Measurements from ENCODE around the gene SMIM33. TPM values are rescaled to one million over a fixed set of nuclear protein-coding genes. Genes with fewer than 3 reads are reported as not detected.
"Not testable (repeated sequence)": the region's sequence is repeated elsewhere in the genome, so short reads cannot be mapped to it uniquely, and the experiment has no call there.

Gene SMIM33
- total RNA-seq, 6 experiments from 2014 or later = not detected

- intact Hi-C loops (cut with DNase I) = no loop called here
These were observed 23.5 kb downstream of the SMIM33 start for GRCh38 chr5:139494256-139494655.

GRCh38 chr5:139494832-139495231 is 24.0 kb downstream of the SMIM33 start:
- intact Hi-C loops (cut with DNase I) = no loop called here
- Histone ChIP-seq H3K27ac (no peak overlapping the region), H3K9me3 (no peaks in the 10 kb centered on the region), H3K4me3 (no peak overlapping the region), H3K4me1 (no peaks in the 10 kb centered on the region), H3K36me3 (no peaks in the 10 kb centered on the region), H3K27me3 (no peaks in the 10 kb centered on the region)
- no peak for DNase-seq
- TF ChIP-seq POLR2A (IDR thresholded peaks at IDR 0.05) (no peak), CTCF (IDR thresholded peaks at IDR 0.05) (no peak)
- no peak for ATAC-seq

More at GRCh38 chr5:139494256-139494655, 23.5 kb downstream of the SMIM33 start:
- no peaks in the 10 kb centered on the region for H3K4me1 ChIP-seq
- DNase-seq = no peak
- H3K36me3 ChIP-seq = no peaks in the 10 kb centered on the region
- no peak for ATAC-seq
- H3K9me3 ChIP-seq = no peaks in the 10 kb centered on the region
- no peaks in the 10 kb centered on the region for H3K27me3 ChIP-seq
- H3K27ac ChIP-seq = no peak overlapping the region
- 86% methylated on average over 2 of the region's 3 CpGs for WGBS (ENCODE audit: insufficient coverage, low coverage, low lambda C conversion rate, missing lambda C conversion rate)
- TF ChIP-seq CTCF (IDR thresholded peaks at IDR 0.05) (no peak), POLR2A (IDR thresholded peaks at IDR 0.05) (no peak)
- no peak overlapping the region for H3K4me3 ChIP-seq

GRCh38 chr5:139495638-139496435 is 25.0 kb downstream of the SMIM33 start:
- DNase-seq = no peak
- no peak for TF ChIP-seq POLR2A (IDR thresholded peaks at IDR 0.05)
- no peak for TF ChIP-seq CTCF (IDR thresholded peaks at IDR 0.05)
- H3K4me1 ChIP-seq = no peaks in the 10 kb centered on the region
- no peak overlapping the region for H3K4me3 ChIP-seq
- ATAC-seq = peak in 3 of 4 donors; percentile 30 to 51 (median 32)
- no peaks in the 10 kb centered on the region for H3K9me3 ChIP-seq
- H3K36me3 ChIP-seq = no peaks in the 10 kb centered on the region
- intact Hi-C loops (cut with DNase I) = no loop called here
- H3K27ac ChIP-seq = no peak overlapping the region
- WGBS (ENCODE audit: insufficient coverage, low coverage, low lambda C conversion rate, missing lambda C conversion rate) = 74% methylated on average over 3 of the region's 3 CpGs
- no peaks in the 10 kb centered on the region for H3K27me3 ChIP-seq

GRCh38 chr5:139501381-139501780 is 30.6 kb downstream of the SMIM33 start:
- no peak overlapping the region for H3K4me3 ChIP-seq
- H3K36me3 ChIP-seq = no peaks in the 10 kb centered on the region
- H3K4me1 ChIP-seq = no peaks in the 10 kb centered on the region
- no peak for TF ChIP-seq CTCF (IDR thresholded peaks at IDR 0.05)
- TF ChIP-seq POLR2A (IDR thresholded peaks at IDR 0.05) = no peak
- H3K27ac ChIP-seq = no peak overlapping the region
- ATAC-seq (no peak), DNase-seq (no peak)
- intact Hi-C loops (cut with DNase I) = no loop called here
- WGBS (ENCODE audit: insufficient coverage, low coverage, low lambda C conversion rate, missing lambda C conversion rate) = 63% methylated on average over 2 of the region's 4 CpGs
- no peaks in the 10 kb centered on the region for H3K9me3 ChIP-seq
- H3K27me3 ChIP-seq = no peaks in the 10 kb centered on the region

GRCh38 chr5:139503036-139503817 is 32.4 kb downstream of the SMIM33 start:
- not testable (repeated sequence) for DNase-seq, ATAC-seq
- 79% methylated on average over 9 of the region's 15 CpGs for WGBS (ENCODE audit: insufficient coverage, low coverage, low lambda C conversion rate, missing lambda C conversion rate)

GRCh38 chr5:139503879-139504278 is 33.1 kb downstream of the SMIM33 start:
- H3K9me3 ChIP-seq; H3K4me3 ChIP-seq; DNase-seq; intact Hi-C loops (cut with DNase I); H3K27me3 ChIP-seq; H3K36me3 ChIP-seq; H3K4me1 ChIP-seq; ATAC-seq; H3K27ac ChIP-seq: not testable (repeated sequence)
- 61% methylated on average over 6 of the region's 15 CpGs for WGBS (ENCODE audit: insufficient coverage, low coverage, low lambda C conversion rate, missing lambda C conversion rate)

More at GRCh38 chr5:139503036-139503817, 32.4 kb downstream of the SMIM33 start:
- H3K4me1 ChIP-seq; H3K27me3 ChIP-seq; H3K9me3 ChIP-seq; H3K36me3 ChIP-seq; intact Hi-C loops (cut with DNase I); H3K27ac ChIP-seq; H3K4me3 ChIP-seq: not testable (repeated sequence)

GRCh38 chr5:139504722-139505121 is 33.9 kb downstream of the SMIM33 start:
- intact Hi-C loops (cut with DNase I); ATAC-seq: not testable (repeated sequence)
- 72% methylated on average over 3 of the region's 5 CpGs for WGBS (ENCODE audit: insufficient coverage, low coverage, low lambda C conversion rate, missing lambda C conversion rate)

More at GRCh38 chr5:139504722-139505121, 33.9 kb downstream of the SMIM33 start:
- DNase-seq, H3K36me3 ChIP-seq, H3K27ac ChIP-seq, H3K4me3 ChIP-seq, H3K9me3 ChIP-seq, H3K27me3 ChIP-seq, H3K4me1 ChIP-seq: not testable (repeated sequence)

Data from right lobe of liver (tissue), 6 donors.